Hematopoietic multipotent progenitor cell (in vitro differentiated cells): Measurements from ENCODE around the gene PTPRG. TPM values are rescaled to one million over a fixed set of nuclear protein-coding genes. Genes with fewer than 3 reads are reported as not detected.

Experiments
- DNase-seq, 3 donors: peaks; one replicate each; pipeline ENCODE4 v3.0.0-alpha.2; 2011 to 2015; ENCODE audit warnings: low read depth in 2 of 3, low spot score in 2 of 3
- small RNA-seq: library from RNA; depleted of rRNA; stranded (forward); fragments of <200 nt; gene quantifications from one replicate; pipeline ENCODE3, GENCODE V24; 2012
- total RNA-seq: library from RNA; depleted of rRNA; stranded (reverse); fragments of >200 nt; gene quantifications from one replicate; pipeline ENCODE4 v1.2.3, GENCODE V29; 2012

PTPRG gene
- total RNA-seq, 1 donor, result under 0.01 TPM

GRCh38 chr3:62335196-62335595 lies 773.8 kb downstream of the PTPRG start:
- no peak for DNase-seq

DNA sequence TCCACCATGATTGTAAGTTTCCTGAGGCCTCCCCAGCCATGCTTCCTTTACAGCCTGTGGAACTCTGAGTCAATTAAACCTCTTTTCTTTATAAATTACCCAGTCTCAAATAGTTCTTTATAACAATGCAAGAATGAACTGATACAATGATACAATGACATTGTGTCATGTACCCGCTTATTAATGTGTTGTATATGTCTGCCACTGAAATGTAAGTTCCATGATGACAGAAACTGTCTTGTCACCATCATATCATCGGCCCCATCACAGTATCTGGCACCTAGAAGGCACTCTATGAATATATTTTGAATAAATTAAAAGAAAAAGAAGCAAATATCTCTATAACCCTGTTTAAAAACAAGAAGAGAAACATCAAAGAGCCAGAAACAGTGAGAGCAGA lies 782.4 kb downstream of the PTPRG start:
- DNase-seq, result no peak

Small RNA genes within 50 kb of the gene (small RNA-seq; reads per million reads assigned to genes)
- gene RF00019 (not detected), gene RNU2-10P (not detected)
